Activated CD4-positive, CD25-positive, alpha-beta regulatory T cell treated with anti-CD3 and anti-CD28 coated beads, Interleukin-2, amount 50 U/mL, for 72 hours (primary cell): ENCODE data around the gene IL32.

Source experiments
- DNase-seq: peaks from one replicate; pipeline ENCODE4 v3.0.0; 2021

Gene IL32, protein sequence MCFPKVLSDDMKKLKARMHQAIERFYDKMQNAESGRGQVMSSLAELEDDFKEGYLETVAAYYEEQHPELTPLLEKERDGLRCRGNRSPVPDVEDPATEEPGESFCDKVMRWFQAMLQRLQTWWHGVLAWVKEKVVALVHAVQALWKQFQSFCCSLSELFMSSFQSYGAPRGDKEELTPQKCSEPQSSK

DNA sequence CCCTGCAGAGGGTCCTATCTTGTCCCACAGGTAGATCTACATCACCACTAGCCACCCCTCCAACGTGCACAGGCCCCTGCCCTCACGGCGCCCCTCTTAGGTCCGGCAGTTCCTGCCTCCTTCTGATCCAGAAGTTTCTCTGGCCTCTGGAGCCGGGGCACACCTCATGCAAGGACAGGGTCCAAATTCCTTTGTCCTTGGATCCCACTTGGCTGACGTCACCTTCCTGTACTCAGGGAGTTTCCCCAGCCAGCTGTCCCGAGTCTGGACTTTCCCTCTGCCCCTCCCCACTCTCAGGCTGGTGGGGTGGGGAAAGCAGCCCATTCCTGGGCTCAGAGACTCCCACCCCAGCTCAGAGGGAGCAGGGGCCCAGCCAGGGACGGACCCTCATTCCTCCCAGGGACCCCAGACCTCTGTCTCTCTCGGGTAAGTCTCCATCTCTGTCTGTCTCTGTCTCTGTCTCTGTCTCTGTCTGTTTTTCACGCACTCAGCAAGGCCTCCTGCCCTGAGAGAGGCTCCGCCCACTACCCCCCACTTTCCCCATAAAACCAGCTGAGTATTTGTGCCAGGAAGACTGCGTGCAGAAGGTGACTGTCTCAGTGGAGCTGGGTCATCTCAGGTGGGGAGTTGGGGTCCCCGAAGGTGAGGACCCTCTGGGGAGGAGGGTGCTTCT, at the start of gene IL32:
Gene IL32, plus strand, starts transcription at position 572 of the 673 bp plus-strand sequence. CDS start 172 bp downstream, outside the sequence.
- DNase-seq: peak; percentile 74

DNA sequence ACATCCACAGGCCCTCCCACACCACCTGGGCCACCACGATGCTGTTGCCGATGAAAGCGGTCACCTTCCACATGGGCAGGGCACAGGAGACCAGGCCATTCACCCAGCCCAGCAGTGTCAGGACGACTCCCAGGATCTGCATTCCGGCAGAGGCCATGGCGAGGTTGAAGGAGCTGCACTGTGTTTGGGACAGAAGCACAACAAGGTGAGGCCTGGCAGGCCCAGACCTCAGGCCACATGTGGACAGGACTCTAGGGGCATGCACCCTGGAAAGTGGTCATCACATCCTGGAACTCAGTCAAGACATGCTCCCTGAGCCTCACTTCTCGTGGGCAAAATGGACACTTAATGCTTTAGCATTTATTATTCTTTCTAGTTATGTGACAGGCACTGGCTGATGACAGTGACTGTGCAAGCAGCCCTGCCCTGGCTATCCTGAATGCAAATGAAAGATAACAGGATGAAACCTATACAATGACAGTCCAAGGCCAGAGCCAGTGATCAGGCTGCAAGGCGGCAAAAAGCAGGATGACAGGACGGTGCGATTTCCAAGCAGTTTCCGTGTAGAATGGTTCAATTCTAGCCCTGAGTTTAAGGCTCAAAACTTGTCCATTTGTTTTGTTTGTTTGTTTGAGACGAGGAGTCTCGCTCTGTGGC, 49.4 kb upstream of the IL32 start:
- no peak for DNase-seq

DNA sequence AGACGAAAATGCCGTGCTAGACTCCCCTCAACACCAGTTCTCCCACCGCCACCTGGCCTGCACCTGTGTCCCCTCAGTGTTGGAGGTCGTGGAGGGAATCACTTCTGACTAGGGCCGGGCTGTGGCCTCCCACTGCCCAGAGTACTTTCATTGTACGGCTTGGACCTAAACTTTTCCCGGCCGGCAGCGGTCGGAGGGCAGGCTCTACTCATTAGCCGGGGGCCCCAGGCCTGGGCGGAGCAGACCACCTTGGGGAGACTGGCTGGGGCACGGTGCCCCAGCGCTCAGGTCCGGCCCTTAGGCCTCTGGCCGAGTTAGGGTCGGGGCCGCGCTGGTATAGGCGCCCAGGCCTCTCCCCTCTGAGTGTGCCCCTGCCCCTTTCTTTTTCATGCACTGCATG, 48.1 kb upstream of the IL32 start:
- no peak for DNase-seq

DNA sequence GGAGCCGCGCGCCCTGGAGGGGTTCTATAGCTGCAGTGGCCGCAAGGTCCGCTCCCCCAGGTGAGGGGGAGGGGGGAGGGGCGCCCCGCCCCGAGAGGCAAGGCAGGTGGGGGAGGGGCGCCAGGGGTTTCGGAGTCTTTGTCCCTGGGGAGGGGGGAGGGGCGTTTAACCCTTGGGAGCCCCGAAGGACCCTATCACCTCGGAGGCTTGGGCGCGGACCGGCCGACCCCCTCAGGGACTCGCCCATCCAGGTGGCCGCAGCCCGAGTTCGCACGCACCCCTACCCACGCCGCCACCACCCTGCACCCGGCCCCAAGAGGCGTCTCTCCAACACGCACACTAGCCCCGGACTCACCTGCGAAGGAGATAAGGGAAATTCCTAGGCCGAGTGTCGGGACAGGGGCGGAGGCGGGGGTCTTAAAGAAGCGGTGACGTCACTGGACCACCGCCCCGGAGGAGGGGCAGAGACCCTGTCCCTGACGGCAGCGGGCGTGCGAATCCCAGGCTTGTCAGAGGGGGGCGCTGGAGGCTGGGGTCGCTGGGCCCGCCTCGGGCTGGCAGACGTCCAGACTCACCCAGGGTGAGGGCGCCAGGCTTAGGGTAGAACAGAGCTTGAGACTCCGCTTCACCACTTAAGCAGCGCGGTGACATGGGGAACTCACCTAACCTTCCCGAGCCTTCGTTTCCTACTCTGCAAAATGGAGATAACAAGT, 47.5 kb upstream of the IL32 start, which contains the start of gene CLDN6:
Gene CLDN6, minus strand, starts transcription at position 390 of the 713 bp plus-strand sequence. CDS start 2,162 bp downstream, outside the sequence.
- DNase-seq: no peak

DNA sequence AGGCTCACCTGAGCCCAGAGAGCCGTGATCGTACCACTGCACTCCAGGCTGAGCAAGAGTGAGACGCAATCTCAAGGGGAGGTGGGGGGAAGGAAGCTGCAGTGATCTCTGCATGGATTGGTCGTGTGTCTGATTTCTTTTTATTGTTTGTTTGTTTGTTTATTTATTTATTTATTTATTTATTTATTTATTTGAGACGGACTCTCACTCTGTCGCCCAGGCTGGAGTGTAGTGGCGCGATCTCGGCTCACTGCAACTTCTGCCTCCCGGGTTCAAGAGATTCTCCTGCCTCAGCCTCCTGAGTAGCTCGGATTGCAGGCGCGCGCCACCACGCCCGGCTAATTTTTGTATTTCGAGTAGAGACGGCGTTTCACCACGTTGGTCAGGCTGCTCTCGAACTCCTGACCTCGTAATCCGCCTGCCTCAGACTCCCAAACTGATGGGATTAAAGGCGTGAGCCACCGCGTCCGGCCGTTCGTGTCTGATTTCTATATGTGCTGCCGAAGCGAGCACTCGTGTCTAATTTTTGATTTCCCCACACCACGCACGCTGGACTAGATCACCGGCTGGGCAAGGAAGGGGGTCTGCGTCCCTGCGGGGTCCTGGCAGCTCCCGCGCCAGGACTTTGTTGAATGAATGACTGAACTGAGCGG, 45.7 kb upstream of the IL32 start:
- DNase-seq: no peak

DNA sequence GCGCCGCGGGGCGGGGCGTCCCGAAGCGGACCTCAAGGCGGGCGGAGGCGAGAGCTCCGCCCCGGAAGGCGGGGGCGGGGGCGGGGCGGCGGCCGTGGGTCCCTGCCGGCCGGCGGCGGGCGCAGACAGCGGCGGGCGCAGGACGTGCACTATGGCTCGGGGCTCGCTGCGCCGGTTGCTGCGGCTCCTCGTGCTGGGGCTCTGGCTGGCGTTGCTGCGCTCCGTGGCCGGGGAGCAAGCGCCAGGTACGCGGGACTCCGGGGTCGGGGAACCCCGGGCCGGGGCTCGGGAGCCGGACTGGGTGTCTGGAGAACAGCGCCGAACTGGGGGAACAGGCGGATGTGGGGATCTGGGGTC, 45.2 kb upstream of the IL32 start, which contains the start of gene TNFRSF12A:
Gene TNFRSF12A, plus strand, starts transcription at position 122 of the 357 bp plus-strand sequence. Its CDS starts 30 bp downstream, at position 152.
- DNase-seq: peak; percentile 77

DNA sequence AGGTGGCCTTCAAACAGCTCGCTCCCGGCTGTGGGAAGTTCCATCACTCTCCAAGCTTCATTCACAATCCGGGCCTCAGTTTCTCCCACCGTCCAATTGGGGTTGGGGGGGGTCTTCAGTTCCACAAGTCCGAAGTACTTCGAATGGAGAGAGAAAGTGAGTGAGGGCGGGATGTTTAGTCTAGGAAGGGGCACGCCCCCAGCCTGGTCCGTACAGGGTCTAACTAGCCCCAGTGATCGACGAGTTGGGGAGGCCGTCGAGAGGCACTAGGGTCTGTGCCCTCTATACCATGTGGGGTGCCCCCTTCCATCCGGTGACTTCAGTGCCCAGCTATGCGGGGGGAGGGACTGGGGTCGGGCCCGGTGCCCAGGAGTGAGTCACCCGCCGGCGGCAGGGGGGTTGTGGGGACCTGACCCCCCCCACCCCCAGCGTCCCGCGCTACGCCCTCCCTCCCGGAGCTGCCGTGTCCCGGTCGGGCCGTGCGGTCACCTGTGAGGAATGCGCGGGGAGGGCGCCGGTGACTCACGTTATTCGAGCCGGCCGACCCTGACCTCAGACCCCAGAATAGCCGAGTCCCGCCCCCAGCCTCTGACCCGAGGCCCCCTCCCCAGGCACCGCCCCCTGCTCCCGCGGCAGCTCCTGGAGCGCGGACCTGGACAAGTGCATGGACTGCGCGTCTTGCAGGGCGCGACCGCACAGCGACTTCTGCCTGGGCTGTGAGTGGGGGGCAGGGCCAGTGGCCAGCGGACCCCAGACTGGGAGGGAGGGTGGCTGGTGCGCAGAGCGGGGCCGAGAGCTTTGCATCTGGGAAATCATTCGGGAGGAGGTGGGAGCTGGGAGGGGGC, 44.6 kb upstream of the IL32 start:
- peak; percentile 59 for DNase-seq

DNA sequence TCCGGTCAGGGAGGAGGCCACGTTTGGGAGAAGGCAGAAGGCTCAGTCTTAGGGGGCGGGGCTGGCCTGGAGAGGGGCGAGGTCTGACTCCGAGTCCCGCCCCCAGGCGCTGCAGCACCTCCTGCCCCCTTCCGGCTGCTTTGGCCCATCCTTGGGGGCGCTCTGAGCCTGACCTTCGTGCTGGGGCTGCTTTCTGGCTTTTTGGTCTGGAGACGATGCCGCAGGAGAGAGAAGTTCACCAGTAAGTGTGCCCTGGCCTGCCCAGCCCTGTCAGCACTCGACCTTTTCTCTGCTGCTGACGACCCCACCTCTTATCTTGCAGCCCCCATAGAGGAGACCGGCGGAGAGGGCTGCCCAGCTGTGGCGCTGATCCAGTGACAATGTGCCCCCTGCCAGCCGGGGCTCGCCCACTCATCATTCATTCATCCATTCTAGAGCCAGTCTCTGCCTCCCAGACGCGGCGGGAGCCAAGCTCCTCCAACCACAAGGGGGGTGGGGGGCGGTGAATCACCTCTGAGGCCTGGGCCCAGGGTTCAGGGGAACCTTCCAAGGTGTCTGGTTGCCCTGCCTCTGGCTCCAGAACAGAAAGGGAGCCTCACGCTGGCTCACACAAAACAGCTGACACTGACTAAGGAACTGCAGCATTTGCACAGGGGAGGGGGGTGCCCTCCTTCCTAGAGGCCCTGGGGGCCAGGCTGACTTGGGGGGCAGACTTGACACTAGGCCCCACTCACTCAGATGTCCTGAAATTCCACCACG, 43.8 kb upstream of the IL32 start:
- DNase-seq: peak; percentile 76

DNA sequence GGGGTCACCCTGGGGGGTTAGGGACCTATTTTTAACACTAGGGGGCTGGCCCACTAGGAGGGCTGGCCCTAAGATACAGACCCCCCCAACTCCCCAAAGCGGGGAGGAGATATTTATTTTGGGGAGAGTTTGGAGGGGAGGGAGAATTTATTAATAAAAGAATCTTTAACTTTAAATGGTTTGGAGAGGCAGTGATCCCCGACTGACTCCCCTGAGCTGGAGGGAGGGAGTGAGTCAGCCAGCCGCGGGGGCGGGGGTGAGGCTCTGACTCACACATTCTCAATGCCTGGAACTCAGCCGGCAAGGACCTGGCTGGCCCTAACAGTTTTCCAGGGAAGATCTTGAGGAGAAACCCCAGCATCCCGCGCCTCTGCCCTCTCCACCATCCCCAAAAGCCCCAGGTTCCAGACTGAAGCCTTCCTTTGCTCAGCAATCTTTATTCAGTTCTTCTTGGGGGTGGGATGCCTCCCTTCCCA, 43.2 kb upstream of the IL32 start:
- peak; percentile 83 for DNase-seq

DNA sequence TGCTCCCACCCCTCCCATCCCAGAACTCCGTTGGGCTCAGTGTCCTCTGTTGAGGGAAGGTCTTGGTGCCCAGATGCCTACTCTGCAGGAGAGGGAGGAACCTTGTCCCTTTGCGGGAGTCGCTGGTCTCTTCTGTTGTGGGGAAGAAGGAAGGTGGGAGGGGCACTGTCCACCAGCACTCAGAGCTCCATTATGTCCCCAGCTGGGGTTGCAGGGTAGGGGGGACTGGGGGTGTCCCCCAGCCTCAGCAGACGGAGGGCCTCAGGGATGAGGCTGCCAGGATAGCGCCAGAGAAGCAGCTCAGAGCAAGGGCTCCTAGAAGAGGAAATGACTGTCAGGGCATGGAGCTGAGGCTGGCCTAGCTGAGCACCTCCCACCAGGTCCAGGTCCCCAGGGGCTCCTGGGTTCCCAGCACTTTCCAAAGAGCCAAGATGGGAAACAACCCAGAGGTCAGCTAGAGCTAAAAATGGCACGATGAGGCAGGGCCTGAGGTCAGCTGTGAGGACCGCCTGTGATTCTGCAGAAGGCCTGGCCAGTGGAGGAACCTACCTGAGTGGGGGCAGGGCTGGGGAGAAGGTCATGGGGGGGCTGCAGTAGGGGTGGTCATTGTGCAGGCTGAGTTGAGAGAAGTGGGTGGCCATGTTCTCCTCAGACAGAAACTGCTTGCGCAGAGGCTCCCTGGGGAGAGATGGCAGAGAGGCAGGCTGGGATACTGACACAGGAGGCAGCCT, 42.6 kb upstream of the IL32 start:
- no peak for DNase-seq

DNA sequence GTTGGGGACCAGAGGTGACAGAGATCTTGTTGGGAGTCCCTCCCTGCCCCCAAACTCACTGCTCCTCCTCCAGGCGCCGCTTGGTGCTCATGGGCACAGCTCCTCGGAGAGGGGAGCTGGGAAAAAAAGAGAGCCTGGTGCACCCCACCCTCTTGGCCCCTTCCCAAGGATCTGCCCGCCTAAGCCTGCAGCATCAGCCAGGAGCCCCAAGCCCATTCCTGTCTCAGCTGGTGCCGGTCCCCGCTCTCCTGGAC, 42.1 kb upstream of the IL32 start:
- DNase-seq: no peak

DNA sequence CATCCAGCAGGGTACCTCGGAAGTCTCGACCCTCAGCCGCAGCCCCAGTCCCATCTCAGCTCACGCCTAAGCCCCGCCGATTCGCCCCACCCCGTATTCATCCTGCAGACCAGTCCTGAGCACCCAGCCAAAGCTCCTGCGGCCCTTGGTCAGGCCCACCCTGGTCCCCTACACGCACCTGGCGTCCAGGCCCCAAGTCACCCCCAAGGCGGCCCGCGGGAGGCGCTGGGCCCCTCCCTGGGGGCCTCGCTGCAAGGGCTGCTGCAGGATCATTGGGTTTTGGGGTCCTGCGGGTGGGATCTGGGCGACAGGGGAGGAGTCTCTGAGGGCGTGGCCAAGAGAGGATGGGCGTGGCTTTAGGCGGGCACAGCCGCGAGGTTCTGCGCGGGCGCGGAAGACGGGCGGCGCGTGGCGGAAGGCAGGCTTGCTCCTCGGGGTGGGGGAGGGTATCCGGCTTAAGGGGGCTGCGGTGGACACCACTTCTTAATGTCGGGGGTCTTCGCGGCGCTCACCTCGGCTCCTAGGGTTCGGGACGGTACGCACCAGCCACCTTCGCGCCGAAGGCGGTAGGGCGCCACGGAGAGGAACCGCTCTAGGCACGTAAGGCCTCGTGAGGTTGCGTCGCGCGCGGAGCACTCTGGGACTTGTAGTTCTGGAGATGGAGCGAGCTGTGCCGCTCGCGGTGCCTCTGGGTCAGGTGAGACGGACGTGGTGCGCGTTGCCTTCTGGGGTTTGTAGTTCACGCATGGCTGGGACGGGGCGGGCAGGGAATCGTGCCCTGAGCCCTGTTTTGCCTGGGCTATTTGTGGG, 41.6 kb upstream of the IL32 start, which contains the start of the genes HCFC1R1 and THOC6:
Gene HCFC1R1, minus strand, starts transcription at position 274 of the 810 bp plus-strand sequence. Its CDS starts 1 bp downstream, at position 273.
Gene THOC6, plus strand, starts transcription at position 367 of the 810 bp plus-strand sequence. Its CDS starts 292 bp downstream, at position 659.
- DNase-seq: peak; percentile 92

DNA sequence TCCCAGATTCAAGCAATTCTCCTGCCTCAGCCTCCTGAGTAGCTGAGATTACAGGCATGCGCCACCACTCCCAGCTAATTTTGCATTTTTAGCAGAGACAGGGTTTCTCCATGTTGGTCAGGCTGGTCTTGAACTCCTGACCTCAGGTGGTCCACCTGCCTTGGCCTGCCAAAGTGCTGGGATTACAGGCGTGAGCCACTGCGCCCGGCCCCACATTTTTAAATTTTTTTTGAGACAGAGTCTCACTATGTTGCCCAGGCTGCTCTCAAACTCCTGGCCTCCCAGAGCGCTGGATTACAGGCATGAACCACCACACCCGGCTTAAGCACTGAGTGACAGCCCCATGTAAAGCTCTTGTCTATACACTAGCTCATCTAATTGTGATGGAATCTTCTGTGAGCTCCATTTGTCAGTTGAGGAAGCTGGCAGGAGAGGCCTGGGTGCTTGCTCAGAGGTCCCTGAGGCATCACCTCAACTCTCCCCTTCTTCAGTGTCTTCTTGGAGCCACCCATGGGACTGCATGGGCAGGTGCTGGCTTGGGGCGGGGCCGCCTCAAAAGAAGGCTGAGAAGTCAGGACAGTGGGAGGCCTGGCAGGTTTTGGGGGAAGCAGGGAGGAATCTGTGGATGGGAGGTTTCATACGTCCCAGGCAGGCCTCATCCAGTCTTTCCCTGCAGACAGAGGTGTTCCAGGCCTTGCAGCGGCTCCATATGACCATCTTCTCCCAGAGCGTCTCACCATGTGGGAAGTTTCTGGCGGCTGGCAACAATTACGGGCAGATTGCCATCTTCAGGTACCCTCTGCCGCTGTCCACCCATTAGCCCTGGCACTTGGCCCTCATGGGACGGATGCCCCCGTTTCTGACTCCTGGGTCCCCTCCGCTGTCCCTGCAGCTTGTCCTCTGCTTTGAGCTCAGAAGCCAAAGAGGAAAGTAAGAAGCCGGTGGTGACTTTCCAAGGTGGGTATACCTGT, 40.1 kb upstream of the IL32 start:
- no peak for DNase-seq

DNA sequence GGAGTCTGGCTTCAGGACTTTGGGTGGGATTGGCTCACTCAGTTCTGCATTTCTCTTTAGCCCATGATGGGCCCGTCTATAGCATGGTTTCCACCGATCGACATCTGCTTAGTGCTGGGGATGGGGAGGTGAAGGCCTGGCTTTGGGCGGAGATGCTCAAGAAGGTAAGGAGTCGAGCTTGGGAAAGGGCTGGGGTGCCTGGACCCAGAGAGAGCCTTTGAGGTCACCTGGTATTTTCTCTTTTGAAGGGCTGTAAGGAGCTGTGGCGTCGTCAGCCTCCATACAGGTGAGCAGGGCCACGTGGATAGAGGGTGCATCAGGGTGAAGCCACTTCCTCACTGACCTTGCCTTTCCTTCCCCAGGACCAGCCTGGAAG, 39.4 kb upstream of the IL32 start:
- DNase-seq: no peak

DNA sequence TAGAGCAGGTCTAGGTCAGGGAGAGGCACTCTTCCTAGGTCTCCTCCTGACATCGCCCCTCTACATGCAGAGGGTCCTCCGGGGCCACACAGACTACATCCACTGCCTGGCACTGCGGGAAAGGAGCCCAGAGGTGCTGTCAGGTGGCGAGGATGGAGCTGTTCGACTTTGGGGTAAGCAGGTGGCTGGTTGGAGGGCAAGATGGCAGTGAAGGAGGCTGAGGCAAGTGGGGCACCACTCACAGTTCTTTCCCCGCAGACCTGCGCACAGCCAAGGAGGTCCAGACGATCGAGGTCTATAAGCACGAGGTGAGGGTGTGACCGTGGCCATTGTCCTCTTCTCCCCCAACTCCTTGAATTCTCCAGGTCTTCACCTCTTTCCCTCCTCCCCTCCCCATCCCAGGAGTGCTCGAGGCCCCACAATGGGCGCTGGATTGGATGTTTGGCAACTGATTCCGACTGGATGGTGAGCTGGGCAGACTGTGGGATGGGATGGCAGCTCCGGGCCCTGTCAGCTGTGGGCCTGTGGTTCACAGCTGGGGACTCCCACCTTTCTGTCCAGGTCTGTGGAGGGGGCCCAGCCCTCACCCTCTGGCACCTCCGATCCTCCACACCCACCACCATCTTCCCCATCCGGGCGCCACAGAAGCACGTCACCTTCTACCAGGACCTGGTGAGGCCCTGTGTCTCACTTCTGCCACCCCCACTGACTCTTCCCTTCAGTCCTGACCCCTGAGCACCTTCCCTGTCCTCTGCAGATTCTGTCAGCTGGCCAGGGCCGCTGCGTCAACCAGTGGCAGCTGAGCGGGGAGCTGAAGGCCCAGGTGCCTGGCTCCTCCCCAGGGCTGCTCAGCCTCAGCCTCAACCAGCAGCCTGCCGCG, 38.6 kb upstream of the IL32 start:
- DNase-seq: no peak

DNA sequence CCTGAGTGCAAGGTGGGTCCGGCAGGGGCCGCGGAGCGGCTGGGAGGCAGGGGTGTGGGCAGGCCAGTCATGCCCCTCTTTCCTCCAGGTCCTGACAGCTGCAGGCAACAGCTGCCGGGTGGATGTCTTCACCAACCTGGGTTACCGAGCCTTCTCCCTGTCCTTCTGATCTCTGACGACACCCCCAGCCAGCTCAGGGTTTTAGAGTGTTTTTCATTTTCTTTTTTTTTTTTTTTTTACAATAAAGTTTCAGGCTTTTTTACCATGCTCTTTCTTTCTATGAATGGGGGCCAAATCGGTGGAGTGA, 38.0 kb upstream of the IL32 start:
- DNase-seq: no peak

DNA sequence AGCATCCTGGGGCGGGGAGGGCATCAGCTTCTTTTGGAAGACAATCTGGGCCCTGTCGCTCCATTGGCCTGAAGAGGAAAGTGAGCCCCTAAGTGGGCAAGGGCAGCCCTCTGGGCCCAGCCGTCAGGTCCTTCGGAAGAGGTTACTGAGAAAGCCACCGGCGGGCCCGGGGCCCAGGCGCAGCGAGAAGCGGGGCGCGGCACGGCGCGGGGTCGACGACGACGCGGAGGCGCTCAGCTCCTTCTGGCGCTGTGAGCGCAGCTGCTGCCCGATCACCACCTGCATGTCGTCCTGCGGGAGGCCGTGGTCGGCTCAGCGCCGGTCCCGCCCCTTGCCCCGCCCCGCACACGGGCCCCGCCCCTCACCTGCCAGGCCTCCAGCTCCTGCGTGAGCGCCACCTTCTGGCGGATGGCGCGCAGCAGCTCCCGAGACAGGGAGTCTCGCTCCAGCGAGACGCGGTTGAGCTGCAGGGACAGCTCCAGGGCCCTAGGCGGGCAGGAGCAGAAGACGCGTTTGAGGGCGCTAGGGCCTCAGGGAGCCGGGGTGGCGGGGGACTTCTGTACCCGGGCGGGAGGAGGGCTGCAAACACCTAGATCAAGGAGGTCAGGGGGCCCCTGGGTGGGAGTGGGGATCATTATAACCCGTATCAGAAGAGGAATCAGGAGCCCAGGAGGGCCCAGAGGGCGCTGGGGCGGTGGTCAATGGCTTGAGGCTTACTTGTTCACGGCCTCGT, 37.3 kb upstream of the IL32 start:
- DNase-seq: peak; percentile 88
